Mesodermal cell (in vitro differentiated cells): ENCODE results near the gene KRT4.

Experiments
- H3K27ac ChIP-seq: 2 replicates; pipeline ENCODE4 v1.7.0; 2013; ENCODE audit warnings: mild to moderate bottlenecking, low read depth, low read length, moderate library complexity; ENCODE audit not compliant: severe bottlenecking
- H3K36me3 ChIP-seq: 2 replicates; pipeline ENCODE4 v1.7.1; 2013; ENCODE audit warnings: mild to moderate bottlenecking, low read length, moderate library complexity; ENCODE audit not compliant: control insufficient read depth, insufficient read depth
- H3K4me1 ChIP-seq: one replicate; pipeline ENCODE4 v1.7.1; 2013; ENCODE audit warnings: mild to moderate bottlenecking, low read length; ENCODE audit not compliant: insufficient read depth, control insufficient read depth, poor library complexity, severe bottlenecking
- H3K4me3 ChIP-seq: 2 replicates; pipeline ENCODE4 v1.7.0; 2013; ENCODE audit warnings: low read length, control low read depth, mild to moderate bottlenecking; ENCODE audit not compliant: insufficient read depth, poor library complexity, severe bottlenecking; ENCODE audit errors: extremely low read depth
- H3K9me3 ChIP-seq: 2 replicates; pipeline ENCODE4 v1.7.1; 2013; ENCODE audit warnings: mild to moderate bottlenecking, low read length, moderate library complexity; ENCODE audit not compliant: control insufficient read depth
- WGBS, 2 experiments: methylation state at CpG; one replicate each; pipeline ENCODE4 v1.1.5; 2013; ENCODE audit warnings: missing lambda C conversion rate in 2 of 2; ENCODE audit not compliant: insufficient coverage in 2 of 2; 5-methylcytosine and 5-hydroxymethylcytosine counted together

The KRT4 gene

GRCh38 chr12:52778833-52779232 is 35.1 kb downstream of the KRT4 start:
- WGBS, 2 experiments, result 100% methylated on average over 1 to 2 of the region's 2 CpGs
- H3K27ac ChIP-seq, result no peak overlapping the region
- H3K4me1 ChIP-seq, result no peaks in the 10 kb centered on the region
- no peaks in the 10 kb centered on the region for H3K9me3 ChIP-seq
- no peaks in the 10 kb centered on the region for H3K36me3 ChIP-seq
- no peak overlapping the region for H3K4me3 ChIP-seq

- no peak overlapping the region for H3K4me3 ChIP-seq
- WGBS, 2 experiments, result 80 to 100% methylated on average over 2 to 3 of the region's 4 CpGs
Observed at GRCh38 chr12:52777566-52777965, 36.4 kb downstream of the KRT4 start.

GRCh38 chr12:52776913-52777395 is 37.0 kb downstream of the KRT4 start, which contains the start of gene KRT76:
Gene KRT76 (minus strand): TSS chr12:52777345. CDS start chr12:52777291, 54 bp downstream.
- Histone ChIP-seq H3K9me3 (no peaks in the 10 kb centered on the region), H3K4me3 (no peak within 1 kb of the TSS), H3K27ac (no peak within 1 kb of the TSS), H3K4me1 (no peaks in the 10 kb centered on the region), H3K36me3 (no peaks in the 10 kb centered on the region)
- whole genome bisulfite sequencing, 2 experiments, result 88 to 100% methylated on average over 2 to 8 of the region's 8 CpGs

More at GRCh38 chr12:52777566-52777965, 36.4 kb downstream of the KRT4 start:
- Histone ChIP-seq H3K27ac (no peak overlapping the region), H3K9me3 (no peaks in the 10 kb centered on the region), H3K36me3 (no peaks in the 10 kb centered on the region), H3K4me1 (no peaks in the 10 kb centered on the region)

GRCh38 chr12:52776435-52776834 is 37.5 kb downstream of the KRT4 start:
- Histone ChIP-seq H3K4me1 (no peaks in the 10 kb centered on the region), H3K4me3 (no peak overlapping the region), H3K36me3 (no peaks in the 10 kb centered on the region), H3K27ac (no peak overlapping the region), H3K9me3 (no peaks in the 10 kb centered on the region)
- WGBS, 2 experiments, result 76 to 90% methylated on average over 3 to 4 of the region's 5 CpGs

GRCh38 chr12:52774629-52775250 is 39.2 kb downstream of the KRT4 start:
- H3K9me3 ChIP-seq, result no peaks in the 10 kb centered on the region
- 76 to 82% methylated on average over 8 of the region's 8 CpGs for WGBS, 2 experiments

GRCh38 chr12:52772772-52773171 is 41.1 kb downstream of the KRT4 start:
- no peaks in the 10 kb centered on the region for H3K9me3 ChIP-seq
- H3K4me1 ChIP-seq, result peaks cover 5% of the 10 kb centered on the region
- no peak overlapping the region for H3K27ac ChIP-seq
- H3K36me3 ChIP-seq, result no peaks in the 10 kb centered on the region
- no peak overlapping the region for H3K4me3 ChIP-seq
- WGBS, 2 experiments, result 50 to 90% methylated on average over 2 to 3 of the region's 3 CpGs

More at GRCh38 chr12:52774629-52775250, 39.2 kb downstream of the KRT4 start:
- H3K4me1 ChIP-seq, result no peaks in the 10 kb centered on the region
- no peak overlapping the region for H3K4me3 ChIP-seq
- no peaks in the 10 kb centered on the region for H3K36me3 ChIP-seq
- H3K27ac ChIP-seq, result no peak overlapping the region

GRCh38 chr12:52772188-52772587 is 41.7 kb downstream of the KRT4 start:
- peaks cover 5% of the 10 kb centered on the region for H3K4me1 ChIP-seq
- H3K9me3 ChIP-seq, result no peaks in the 10 kb centered on the region
- H3K27ac ChIP-seq, result no peak overlapping the region
- WGBS, 2 experiments, result 91 to 95% methylated on average over 4 of the region's 4 CpGs
- no peak overlapping the region for H3K4me3 ChIP-seq
- H3K36me3 ChIP-seq, result no peaks in the 10 kb centered on the region

GRCh38 chr12:52771505-52771904 is 42.4 kb downstream of the KRT4 start:
- Histone ChIP-seq H3K4me3 (no peak overlapping the region), H3K27ac (no peak overlapping the region), H3K36me3 (no peaks in the 10 kb centered on the region), H3K9me3 (no peaks in the 10 kb centered on the region), H3K4me1 (peaks cover 5% of the 10 kb centered on the region)
- 74 to 82% methylated on average over 3 to 4 of the region's 4 CpGs for WGBS, 2 experiments

- Histone ChIP-seq H3K4me1 (peaks cover 5% of the 10 kb centered on the region), H3K27ac (no peak overlapping the region), H3K36me3 (no peaks in the 10 kb centered on the region), H3K4me3 (no peak overlapping the region), H3K9me3 (no peaks in the 10 kb centered on the region)
- WGBS, 2 experiments, result 86 to 100% methylated on average over 2 to 6 of the region's 6 CpGs
Observed at GRCh38 chr12:52771088-52771487, 42.8 kb downstream of the KRT4 start.

GRCh38 chr12:52769946-52770345 is 44.0 kb downstream of the KRT4 start:
- H3K4me1 ChIP-seq, result peaks cover 5% of the 10 kb centered on the region
- H3K9me3 ChIP-seq, result no peaks in the 10 kb centered on the region
- no peak overlapping the region for H3K27ac ChIP-seq
- no peak overlapping the region for H3K4me3 ChIP-seq
- no peaks in the 10 kb centered on the region for H3K36me3 ChIP-seq

GRCh38 chr12:52769354-52769753 is 44.6 kb downstream of the KRT4 start:
- WGBS, 2 experiments, result 71 to 93% methylated on average over 1 to 2 of the region's 3 CpGs
- Histone ChIP-seq H3K36me3 (no peaks in the 10 kb centered on the region), H3K4me3 (no peak overlapping the region), H3K27ac (no peak overlapping the region), H3K9me3 (no peaks in the 10 kb centered on the region), H3K4me1 (peaks cover 5% of the 10 kb centered on the region)
